ENCODE data around the gene CPE. TPM values are rescaled to one million over a fixed set of nuclear protein-coding genes. Genes with fewer than 3 reads are reported as not detected.

CPE gene
- total RNA-seq, 2 donors from 2014 or later = 56.8 to 93.6 TPM

- Histone ChIP-seq H3K4me1 (no peaks in the 10 kb centered on the region), H3K4me3 (no peak overlapping the region), H3K9me3 (no peaks in the 10 kb centered on the region), H3K27ac (no peak overlapping the region), H3K27me3 (no peaks in the 10 kb centered on the region), H3K36me3 (no peaks in the 10 kb centered on the region)
- no peak for TF ChIP-seq CTCF (IDR thresholded peaks at IDR 0.05)
- DNase-seq (ENCODE audit: low spot score) = no peak
Observed at GRCh38 chr4:165360041-165360695, 18.6 kb upstream of the CPE start.

- Histone ChIP-seq H3K4me1 (no peaks in the 10 kb centered on the region), H3K27ac (no peak overlapping the region), H3K27me3 (no peaks in the 10 kb centered on the region), H3K4me3 (no peak overlapping the region), H3K9me3 (no peaks in the 10 kb centered on the region), H3K36me3 (no peaks in the 10 kb centered on the region)
- no peak for TF ChIP-seq CTCF (IDR thresholded peaks at IDR 0.05)
- no peak for DNase-seq (ENCODE audit: low spot score)
Observed at GRCh38 chr4:165360985-165361670, 17.7 kb upstream of the CPE start.

- Histone ChIP-seq H3K36me3 (no peaks in the 10 kb centered on the region), H3K27ac (no peak overlapping the region), H3K9me3 (no peaks in the 10 kb centered on the region), H3K27me3 (no peaks in the 10 kb centered on the region), H3K4me1 (no peaks in the 10 kb centered on the region), H3K4me3 (no peak overlapping the region)
- DNase-seq (ENCODE audit: low spot score) = no peak
- TF ChIP-seq CTCF (IDR thresholded peaks at IDR 0.05) = no peak
Observed at GRCh38 chr4:165361810-165362209, 17.0 kb upstream of the CPE start.

- no peaks in the 10 kb centered on the region for H3K36me3 ChIP-seq
- no peak overlapping the region for H3K27ac ChIP-seq
- no peak for DNase-seq (ENCODE audit: low spot score)
- no peak overlapping the region for H3K4me3 ChIP-seq
- H3K4me1 ChIP-seq = no peaks in the 10 kb centered on the region
- H3K27me3 ChIP-seq = no peaks in the 10 kb centered on the region
- no peaks in the 10 kb centered on the region for H3K9me3 ChIP-seq
- TF ChIP-seq CTCF (IDR thresholded peaks at IDR 0.05) = no peak
Observed at GRCh38 chr4:165364452-165365080, 14.2 kb upstream of the CPE start.

- TF ChIP-seq CTCF (IDR thresholded peaks at IDR 0.05) = no peak
- H3K9me3 ChIP-seq = no peaks in the 10 kb centered on the region
- no peaks in the 10 kb centered on the region for H3K4me1 ChIP-seq
- H3K27me3 ChIP-seq = no peaks in the 10 kb centered on the region
- H3K36me3 ChIP-seq = no peaks in the 10 kb centered on the region
- H3K4me3 ChIP-seq = no peak overlapping the region
- H3K27ac ChIP-seq = no peak overlapping the region
- no peak for DNase-seq (ENCODE audit: low spot score)
Observed at GRCh38 chr4:165367040-165367439, 11.8 kb upstream of the CPE start.
